ENCODE data around the gene RENBP. TPM values are rescaled to one million over a fixed set of nuclear protein-coding genes. Genes with fewer than 3 reads are reported as not detected.

RENBP gene
- total and polyA plus RNA-seq, 9 donors, result 0.80 to 4.9 (median 2.5) TPM

GRCh38 chrX:153920546-153920945 lies 23.9 kb downstream of the RENBP start:
- no peaks in the 10 kb centered on the region for H3K36me3 ChIP-seq
- H3K9me3 ChIP-seq, result no peaks in the 10 kb centered on the region
- no peaks in the 10 kb centered on the region for H3K27me3 ChIP-seq
- no peak overlapping the region for H3K27ac ChIP-seq
- no peak for TF ChIP-seq POLR2A (IDR thresholded peaks at IDR 0.05)
- TF ChIP-seq, protein P1, sequence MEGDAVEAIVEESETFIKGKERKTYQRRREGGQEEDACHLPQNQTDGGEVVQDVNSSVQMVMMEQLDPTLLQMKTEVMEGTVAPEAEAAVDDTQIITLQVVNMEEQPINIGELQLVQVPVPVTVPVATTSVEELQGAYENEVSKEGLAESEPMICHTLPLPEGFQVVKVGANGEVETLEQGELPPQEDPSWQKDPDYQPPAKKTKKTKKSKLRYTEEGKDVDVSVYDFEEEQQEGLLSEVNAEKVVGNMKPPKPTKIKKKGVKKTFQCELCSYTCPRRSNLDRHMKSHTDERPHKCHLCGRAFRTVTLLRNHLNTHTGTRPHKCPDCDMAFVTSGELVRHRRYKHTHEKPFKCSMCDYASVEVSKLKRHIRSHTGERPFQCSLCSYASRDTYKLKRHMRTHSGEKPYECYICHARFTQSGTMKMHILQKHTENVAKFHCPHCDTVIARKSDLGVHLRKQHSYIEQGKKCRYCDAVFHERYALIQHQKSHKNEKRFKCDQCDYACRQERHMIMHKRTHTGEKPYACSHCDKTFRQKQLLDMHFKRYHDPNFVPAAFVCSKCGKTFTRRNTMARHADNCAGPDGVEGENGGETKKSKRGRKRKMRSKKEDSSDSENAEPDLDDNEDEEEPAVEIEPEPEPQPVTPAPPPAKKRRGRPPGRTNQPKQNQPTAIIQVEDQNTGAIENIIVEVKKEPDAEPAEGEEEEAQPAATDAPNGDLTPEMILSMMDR (IDR thresholded peaks at IDR 0.05), result no peak
- TF ChIP-seq EP300 (IDR thresholded peaks at IDR 0.05), result no peak
- peaks cover 4% of the 10 kb centered on the region for H3K4me1 ChIP-seq (ENCODE audit: insufficient read depth)
- intact Hi-C loops (cut with DNase I), result no loop called here
- DNase-seq, result no peak
- 89 to 92% (median 91%) methylated on average over 13 to 14 of the region's 14 CpGs for WGBS, 3 donors
- H3K4me3 ChIP-seq, result no peak overlapping the region

DNA sequence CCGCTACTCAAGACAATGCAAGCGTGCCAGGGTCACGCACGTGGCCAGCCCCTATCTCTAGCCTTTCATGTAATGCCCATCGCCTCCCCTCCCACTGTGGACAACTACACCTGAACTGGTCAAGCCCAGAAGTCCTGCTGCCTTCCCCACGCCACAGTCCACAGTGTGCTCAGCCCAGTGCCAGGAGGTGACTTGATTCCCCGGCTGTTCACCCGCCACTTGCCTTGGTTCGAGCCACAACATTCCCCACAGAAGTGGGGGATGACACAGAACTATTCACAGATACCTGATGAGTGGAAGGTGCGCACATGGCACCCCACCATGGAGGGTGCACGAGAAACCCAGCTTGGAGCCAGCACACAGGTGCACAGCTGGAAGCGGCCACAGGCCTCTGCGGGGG lies 25.2 kb downstream of the RENBP start:
- peak in 1 of 5 donors; percentile 16 for DNase-seq
- no peaks in the 10 kb centered on the region for H3K36me3 ChIP-seq
- H3K27me3 ChIP-seq, result no peaks in the 10 kb centered on the region
- H3K27ac ChIP-seq, result no peak overlapping the region
- TF ChIP-seq, protein P1 (IDR thresholded peaks at IDR 0.05), result no peak
- TF ChIP-seq POLR2A (IDR thresholded peaks at IDR 0.05), result no peak
- peaks cover 4% of the 10 kb centered on the region for H3K4me1 ChIP-seq (ENCODE audit: insufficient read depth)
- H3K4me3 ChIP-seq, result no peak overlapping the region
- H3K9me3 ChIP-seq, result no peaks in the 10 kb centered on the region
- intact Hi-C loops (cut with DNase I), result no loop called here
- WGBS, 3 donors, result 91 to 95% (median 93%) methylated on average over 13 of the region's 13 CpGs

GRCh38 chrX:153917869-153918268 lies 26.6 kb downstream of the RENBP start:
- WGBS, 3 donors, result 85% methylated on average over 6 of the region's 6 CpGs
- no peak overlapping the region for H3K4me3 ChIP-seq
- H3K9me3 ChIP-seq, result no peaks in the 10 kb centered on the region
- no peaks in the 10 kb centered on the region for H3K27me3 ChIP-seq
- no peaks in the 10 kb centered on the region for H3K36me3 ChIP-seq
- no peak for DNase-seq
- H3K4me1 ChIP-seq (ENCODE audit: insufficient read depth), result peaks cover 3% of the 10 kb centered on the region
- intact Hi-C loops (cut with DNase I), result no loop called here
- TF ChIP-seq, protein P1 (IDR thresholded peaks at IDR 0.05), result no peak
- TF ChIP-seq POLR2A (IDR thresholded peaks at IDR 0.05) (no peak), EP300 (IDR thresholded peaks at IDR 0.05) (no peak)
- H3K27ac ChIP-seq, result no peak overlapping the region

GRCh38 chrX:153913701-153914100 lies 30.7 kb downstream of the RENBP start:
- TF ChIP-seq, protein P1 (IDR thresholded peaks at IDR 0.05), result no peak
- TF ChIP-seq EP300 (IDR thresholded peaks at IDR 0.05) (no peak), POLR2A (IDR thresholded peaks at IDR 0.05) (no peak)
- Histone ChIP-seq H3K9me3 (no peaks in the 10 kb centered on the region), H3K27me3 (no peaks in the 10 kb centered on the region), H3K4me1 (ENCODE audit: insufficient read depth) (no peaks in the 10 kb centered on the region), H3K27ac (no peak overlapping the region), H3K4me3 (no peak overlapping the region), H3K36me3 (no peaks in the 10 kb centered on the region)
- 85 to 94% (median 93%) methylated on average over 17 of the region's 17 CpGs for WGBS, 3 donors
- intact Hi-C loops (cut with DNase I), result no loop called here
- DNase-seq, result no peak

DNA sequence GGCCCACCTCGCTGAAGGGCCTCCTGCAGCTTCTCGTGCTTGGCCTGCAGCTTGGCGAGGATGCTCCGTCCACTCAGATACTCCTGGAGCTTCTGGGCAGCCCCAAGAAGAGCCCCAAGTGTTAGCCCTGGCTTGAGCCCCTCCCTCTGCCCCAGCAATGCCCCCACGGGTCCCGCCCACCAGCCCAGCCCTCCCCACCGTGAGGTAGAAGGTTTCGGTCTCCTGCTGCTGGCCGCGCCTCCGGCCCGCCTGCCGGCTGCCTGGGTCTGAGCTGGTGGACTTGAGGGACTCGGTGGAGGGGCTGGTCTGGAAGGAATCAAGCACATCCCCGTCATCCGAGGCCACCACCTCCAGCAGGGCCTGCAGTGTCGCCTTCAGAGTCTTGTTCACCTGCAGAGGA lies 31.2 kb downstream of the RENBP start:
- H3K4me1 ChIP-seq (ENCODE audit: insufficient read depth), result no peaks in the 10 kb centered on the region
- no peak overlapping the region for H3K27ac ChIP-seq
- TF ChIP-seq POLR2A (IDR thresholded peaks at IDR 0.05) (no peak), EP300 (IDR thresholded peaks at IDR 0.05) (no peak)
- H3K9me3 ChIP-seq, result no peaks in the 10 kb centered on the region
- H3K36me3 ChIP-seq, result no peaks in the 10 kb centered on the region
- H3K4me3 ChIP-seq, result no peak overlapping the region
- H3K27me3 ChIP-seq, result no peaks in the 10 kb centered on the region
- 63 to 66% (median 65%) methylated on average over 15 to 17 of the region's 17 CpGs for WGBS, 3 donors
- intact Hi-C loops (cut with DNase I), result no loop called here
- DNase-seq, result no peak
